Endodermal cell (in vitro differentiated cells): ENCODE measurements around the gene SPCS2. TPM values are rescaled to one million over a fixed set of nuclear protein-coding genes. Genes with fewer than 3 reads are reported as not detected.

ENCODE experiments used
- DNase-seq: peaks from one replicate; pipeline ENCODE4 v3.0.0-alpha.2; 2017
- H3K27ac ChIP-seq: 2 replicates; pipeline ENCODE4 v1.5.1; 2013; ENCODE audit warnings: mild to moderate bottlenecking, low read depth, low read length, moderate library complexity
- H3K27me3 ChIP-seq: 2 replicates; pipeline ENCODE4 v1.6.1; 2013; ENCODE audit warnings: mild to moderate bottlenecking, low read length, moderate library complexity; ENCODE audit not compliant: insufficient read depth, control insufficient read depth, poor library complexity, severe bottlenecking
- H3K36me3 ChIP-seq: 2 replicates; pipeline ENCODE4 v1.7.0; 2013; ENCODE audit warnings: mild to moderate bottlenecking, low read length, moderate library complexity; ENCODE audit not compliant: control insufficient read depth, insufficient read depth
- H3K4me1 ChIP-seq: one replicate; pipeline ENCODE4 v1.7.0; 2013; ENCODE audit warnings: low read length; ENCODE audit not compliant: control insufficient read depth, insufficient read depth
- H3K4me3 ChIP-seq: 2 replicates; pipeline ENCODE4 v1.5.1; 2013; ENCODE audit warnings: mild to moderate bottlenecking, low read length, moderate library complexity
- H3K9ac ChIP-seq: 2 replicates; pipeline ENCODE4 v1.6.1; 2013; ENCODE audit warnings: mild to moderate bottlenecking, low read length, moderate library complexity; ENCODE audit not compliant: poor library complexity, severe bottlenecking; ENCODE audit errors: extremely low read depth
- H3K9me3 ChIP-seq: 2 replicates; pipeline ENCODE4 v1.6.1; 2013; ENCODE audit warnings: mild to moderate bottlenecking, low read length, moderate library complexity; ENCODE audit not compliant: control insufficient read depth
- H3K27ac Mint-ChIP-seq: 2 replicates; pipeline ENCODE4 v1.8.0; 2020; ENCODE audit warnings: mixed read lengths
- H3K27me3 Mint-ChIP-seq: 2 replicates; pipeline ENCODE4 v1.8.0; 2021; ENCODE audit warnings: mild to moderate bottlenecking, mixed read lengths; ENCODE audit not compliant: insufficient read depth
- H3K36me3 Mint-ChIP-seq: 2 replicates; pipeline ENCODE4 v1.8.0; 2020; ENCODE audit warnings: low read depth, mixed read lengths
- H3K4me1 Mint-ChIP-seq: 2 replicates; pipeline ENCODE4 v1.8.0; 2020; ENCODE audit warnings: mixed read lengths
- H3K4me3 Mint-ChIP-seq: 2 replicates; pipeline ENCODE4 v1.8.0; 2020; ENCODE audit warnings: mild to moderate bottlenecking, moderate library complexity, mixed read lengths
- H3K9me3 Mint-ChIP-seq: 2 replicates; pipeline ENCODE4 v1.8.0; 2020; ENCODE audit warnings: mild to moderate bottlenecking, mixed read lengths
- WGBS, 2 experiments: methylation state at CpG; one replicate each; pipeline versions ENCODE4 v1.1.5 to v1.1.7; 2013; ENCODE audit warnings: missing lambda C conversion rate in 2 of 2, mixed read lengths in 1 of 2; ENCODE audit not compliant: insufficient coverage in 1 of 2, insufficient read length in 1 of 2; 5-methylcytosine and 5-hydroxymethylcytosine counted together
- total RNA-seq, 2 donors: library from RNA; stranded (reverse); fragmentation: NEBNext Ultra II Directional in 1 of 2; extraction: Animal tissue kit (Norgen Biotek cat#: 25700) in 1 of 2; gene quantifications; 2 replicates in 1 of 2; 3 replicates in 1 of 2; pipeline ENCODE4 v1.2.1, GENCODE V29; 2021
- TF ChIP-seq, protein P1 (sequence below): fragments of 200-600 bp; sonication (generic); conservative IDR thresholded peaks from 2 replicates; pipeline ENCODE4 v1.5.0; 2021; ENCODE audit warnings: antibody characterized with exemption, mild to moderate bottlenecking

The SPCS2 gene
- total RNA-seq, 2 donors from 2014 or later, result 131 to 141 TPM

GRCh38 chr11:74953451-74953850 is 4.4 kb downstream of the SPCS2 start:
- peaks cover 40% of the 10 kb centered on the region for H3K36me3 ChIP-seq
- H3K27ac ChIP-seq, result no peak overlapping the region
- peaks cover 5% of the 10 kb centered on the region for H3K9me3 ChIP-seq
- no peaks in the 10 kb centered on the region for H3K4me1 ChIP-seq
- H3K9me3 Mint-ChIP-seq, result no peaks in the 10 kb centered on the region
- WGBS, 2 experiments, result 96 to 100% methylated on average over 1 to 3 of the region's 5 CpGs
- H3K4me3 Mint-ChIP-seq, result no peak overlapping the region
- no peak overlapping the region for H3K4me3 ChIP-seq
- TF ChIP-seq, protein P1, sequence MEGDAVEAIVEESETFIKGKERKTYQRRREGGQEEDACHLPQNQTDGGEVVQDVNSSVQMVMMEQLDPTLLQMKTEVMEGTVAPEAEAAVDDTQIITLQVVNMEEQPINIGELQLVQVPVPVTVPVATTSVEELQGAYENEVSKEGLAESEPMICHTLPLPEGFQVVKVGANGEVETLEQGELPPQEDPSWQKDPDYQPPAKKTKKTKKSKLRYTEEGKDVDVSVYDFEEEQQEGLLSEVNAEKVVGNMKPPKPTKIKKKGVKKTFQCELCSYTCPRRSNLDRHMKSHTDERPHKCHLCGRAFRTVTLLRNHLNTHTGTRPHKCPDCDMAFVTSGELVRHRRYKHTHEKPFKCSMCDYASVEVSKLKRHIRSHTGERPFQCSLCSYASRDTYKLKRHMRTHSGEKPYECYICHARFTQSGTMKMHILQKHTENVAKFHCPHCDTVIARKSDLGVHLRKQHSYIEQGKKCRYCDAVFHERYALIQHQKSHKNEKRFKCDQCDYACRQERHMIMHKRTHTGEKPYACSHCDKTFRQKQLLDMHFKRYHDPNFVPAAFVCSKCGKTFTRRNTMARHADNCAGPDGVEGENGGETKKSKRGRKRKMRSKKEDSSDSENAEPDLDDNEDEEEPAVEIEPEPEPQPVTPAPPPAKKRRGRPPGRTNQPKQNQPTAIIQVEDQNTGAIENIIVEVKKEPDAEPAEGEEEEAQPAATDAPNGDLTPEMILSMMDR, result no peak
- no peak for DNase-seq
- H3K9ac ChIP-seq, result no peak overlapping the region
- H3K27me3 ChIP-seq, result no peaks in the 10 kb centered on the region
- H3K36me3 Mint-ChIP-seq, result peaks cover 27% of the 10 kb centered on the region
- H3K27me3 Mint-ChIP-seq, result no peaks in the 10 kb centered on the region
- peaks cover 21% of the 10 kb centered on the region for H3K4me1 Mint-ChIP-seq
- no peak overlapping the region for H3K27ac Mint-ChIP-seq

GRCh38 chr11:74954199-74954598 is 5.1 kb downstream of the SPCS2 start:
- Histone ChIP-seq H3K36me3 (peaks cover 40% of the 10 kb centered on the region), H3K4me1 (no peaks in the 10 kb centered on the region), H3K4me3 (no peak overlapping the region), H3K27me3 (no peaks in the 10 kb centered on the region), H3K27ac (no peak overlapping the region), H3K9ac (no peak overlapping the region), H3K9me3 (peaks cover 5% of the 10 kb centered on the region)
- Mint-ChIP-seq H3K4me3 (no peak overlapping the region), H3K27ac (no peak overlapping the region), H3K9me3 (no peaks in the 10 kb centered on the region), H3K36me3 (peaks cover 27% of the 10 kb centered on the region), H3K4me1 (peaks cover 21% of the 10 kb centered on the region), H3K27me3 (no peaks in the 10 kb centered on the region)
- 100% methylated on average over 1 of the region's 1 CpG; no CpG with 5 or more reads in 1 of the 2 experiments for WGBS, 2 experiments
- TF ChIP-seq, protein P1, result no peak
- no peak for DNase-seq

GRCh38 chr11:74956397-74957015 is 7.4 kb downstream of the SPCS2 start:
- TF ChIP-seq, protein P1, result no peak
- Histone ChIP-seq H3K9me3 (peaks cover 5% of the 10 kb centered on the region), H3K36me3 (peaks cover 31% of the 10 kb centered on the region), H3K27ac (no peak overlapping the region), H3K4me3 (no peak overlapping the region), H3K27me3 (no peaks in the 10 kb centered on the region), H3K9ac (no peak overlapping the region), H3K4me1 (no peaks in the 10 kb centered on the region)
- Mint-ChIP-seq H3K27ac (peak overlapping the region; percentile 4), H3K4me1 (peaks cover 11% of the 10 kb centered on the region), H3K9me3 (no peaks in the 10 kb centered on the region), H3K4me3 (no peak overlapping the region), H3K27me3 (no peaks in the 10 kb centered on the region), H3K36me3 (peaks cover 27% of the 10 kb centered on the region)
- DNase-seq, result no peak
- 93 to 95% methylated on average over 3 to 4 of the region's 4 CpGs for WGBS, 2 experiments
